ENCODE measurements around the gene ANO10. TPM values are rescaled to one million over a fixed set of nuclear protein-coding genes. Genes with fewer than 3 reads are reported as not detected.

Gene ANO10
- total RNA-seq, 2 donors from 2014 or later, result 83.8 to 112 TPM

DNA sequence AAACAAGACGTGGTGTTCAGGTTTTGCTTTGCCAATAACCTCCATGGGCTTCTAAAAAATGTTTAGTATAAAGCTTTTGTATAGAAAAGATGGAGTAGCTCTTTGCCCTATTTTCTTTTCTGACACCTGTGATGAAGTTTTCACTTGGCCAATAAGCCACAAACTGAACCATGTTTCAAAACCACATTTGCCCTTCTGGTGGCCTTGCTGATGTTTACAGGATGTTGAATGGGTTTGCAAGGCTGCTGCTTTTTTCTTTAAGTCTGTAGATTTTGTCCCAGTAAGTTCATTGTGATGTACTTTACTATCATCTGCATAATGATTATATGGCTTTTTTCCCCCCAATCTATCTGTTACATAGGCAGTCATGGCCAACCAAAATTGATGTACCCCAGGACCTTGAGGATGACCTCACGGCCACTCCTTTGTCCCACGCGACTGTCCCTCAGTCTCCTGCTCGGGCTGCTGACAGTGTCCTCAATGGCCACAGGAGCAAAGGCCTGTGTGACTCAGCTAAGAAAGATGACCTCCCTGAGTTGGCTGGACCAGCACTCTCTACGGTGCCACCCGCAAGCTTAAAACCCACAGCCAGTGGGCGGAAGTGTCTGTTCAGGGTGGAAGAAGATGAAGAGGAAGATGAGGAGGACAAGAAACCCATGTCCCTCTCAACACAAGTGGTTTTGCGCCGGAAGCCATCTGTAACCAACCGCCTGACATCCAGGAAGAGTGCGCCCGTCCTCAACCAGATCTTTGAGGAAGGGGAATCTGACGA is 274.6 kb downstream of the ANO10 start:
- H3K9me3 Mint-ChIP-seq, result no peaks in the 10 kb centered on the region
- no peak for DNase-seq

DNA sequence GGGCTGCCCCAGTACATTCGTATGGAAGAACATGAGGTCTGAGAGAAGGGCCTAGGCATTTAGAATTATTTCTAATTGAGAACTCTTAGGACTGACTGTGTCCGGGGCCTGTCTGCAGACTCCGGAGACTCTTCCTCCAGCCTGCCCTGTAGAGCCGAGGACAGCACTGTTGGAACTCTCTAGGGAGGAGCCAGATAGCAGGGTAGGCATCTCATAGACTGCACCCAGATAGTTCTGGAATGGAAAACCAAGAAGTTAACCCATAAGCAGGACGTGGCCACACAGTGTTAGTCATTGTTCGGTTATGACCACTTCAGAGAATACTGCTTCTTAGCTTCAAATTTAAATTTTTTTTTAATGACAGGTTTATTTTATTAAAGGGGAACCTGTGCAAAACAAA is 275.9 kb downstream of the ANO10 start:
- H3K4me1 ChIP-seq (ENCODE audit: control insufficient read depth, insufficient read depth, low read length), result no peaks in the 10 kb centered on the region
- Mint-ChIP-seq H3K9me3 (no peaks in the 10 kb centered on the region), H3K27me3 (ENCODE audit: insufficient read depth) (no peaks in the 10 kb centered on the region), H3K36me3 (ENCODE audit: low read depth) (peaks cover 62% of the 10 kb centered on the region), H3K27ac (no peak overlapping the region), H3K4me1 (no peaks in the 10 kb centered on the region), H3K4me3 (no peak overlapping the region)
- H3K27me3 ChIP-seq (ENCODE audit: control insufficient read depth, insufficient read depth, low read length, poor library complexity, severe bottlenecking), result no peaks in the 10 kb centered on the region
- no peaks in the 10 kb centered on the region for H3K9me3 ChIP-seq (ENCODE audit: control insufficient read depth, low read length)
- H3K36me3 ChIP-seq (ENCODE audit: control insufficient read depth, insufficient read depth, low read length), result peaks cover 69% of the 10 kb centered on the region
- H3K27ac ChIP-seq (ENCODE audit: low read depth, low read length), result no peak overlapping the region
- WGBS, 2 experiments (ENCODE audit: insufficient coverage in 1 of 2, insufficient read length in 1 of 2), result 90 to 92% methylated on average over 4 to 6 of the region's 6 CpGs
- TF ChIP-seq, protein P1, sequence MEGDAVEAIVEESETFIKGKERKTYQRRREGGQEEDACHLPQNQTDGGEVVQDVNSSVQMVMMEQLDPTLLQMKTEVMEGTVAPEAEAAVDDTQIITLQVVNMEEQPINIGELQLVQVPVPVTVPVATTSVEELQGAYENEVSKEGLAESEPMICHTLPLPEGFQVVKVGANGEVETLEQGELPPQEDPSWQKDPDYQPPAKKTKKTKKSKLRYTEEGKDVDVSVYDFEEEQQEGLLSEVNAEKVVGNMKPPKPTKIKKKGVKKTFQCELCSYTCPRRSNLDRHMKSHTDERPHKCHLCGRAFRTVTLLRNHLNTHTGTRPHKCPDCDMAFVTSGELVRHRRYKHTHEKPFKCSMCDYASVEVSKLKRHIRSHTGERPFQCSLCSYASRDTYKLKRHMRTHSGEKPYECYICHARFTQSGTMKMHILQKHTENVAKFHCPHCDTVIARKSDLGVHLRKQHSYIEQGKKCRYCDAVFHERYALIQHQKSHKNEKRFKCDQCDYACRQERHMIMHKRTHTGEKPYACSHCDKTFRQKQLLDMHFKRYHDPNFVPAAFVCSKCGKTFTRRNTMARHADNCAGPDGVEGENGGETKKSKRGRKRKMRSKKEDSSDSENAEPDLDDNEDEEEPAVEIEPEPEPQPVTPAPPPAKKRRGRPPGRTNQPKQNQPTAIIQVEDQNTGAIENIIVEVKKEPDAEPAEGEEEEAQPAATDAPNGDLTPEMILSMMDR (conservative IDR thresholded peaks at IDR 0.05), result no peak
- no peak overlapping the region for H3K4me3 ChIP-seq (ENCODE audit: low read length)
- no peak overlapping the region for H3K9ac ChIP-seq (ENCODE audit: extremely low read depth, low read length, poor library complexity, severe bottlenecking)
- no peak for DNase-seq

More for the DNA sequence above, 274.6 kb downstream of the ANO10 start:
- TF ChIP-seq, protein P1 (conservative IDR thresholded peaks at IDR 0.05), result no peak
- Mint-ChIP-seq H3K27ac (no peak overlapping the region), H3K4me1 (no peaks in the 10 kb centered on the region), H3K27me3 (ENCODE audit: insufficient read depth) (no peaks in the 10 kb centered on the region), H3K36me3 (ENCODE audit: low read depth) (peaks cover 60% of the 10 kb centered on the region), H3K4me3 (no peak overlapping the region)
- Histone ChIP-seq H3K9me3 (ENCODE audit: control insufficient read depth, low read length) (no peaks in the 10 kb centered on the region), H3K9ac (ENCODE audit: extremely low read depth, low read length, poor library complexity, severe bottlenecking) (no peak overlapping the region), H3K27ac (ENCODE audit: low read depth, low read length) (no peak overlapping the region), H3K27me3 (ENCODE audit: control insufficient read depth, insufficient read depth, low read length, poor library complexity, severe bottlenecking) (no peaks in the 10 kb centered on the region), H3K36me3 (ENCODE audit: control insufficient read depth, insufficient read depth, low read length) (peaks cover 61% of the 10 kb centered on the region), H3K4me3 (ENCODE audit: low read length) (no peak overlapping the region), H3K4me1 (ENCODE audit: control insufficient read depth, insufficient read depth, low read length) (no peaks in the 10 kb centered on the region)
- 95 to 99% methylated on average over 12 to 14 of the region's 14 CpGs for WGBS, 2 experiments (ENCODE audit: insufficient coverage in 1 of 2, insufficient read length in 1 of 2)

DNA sequence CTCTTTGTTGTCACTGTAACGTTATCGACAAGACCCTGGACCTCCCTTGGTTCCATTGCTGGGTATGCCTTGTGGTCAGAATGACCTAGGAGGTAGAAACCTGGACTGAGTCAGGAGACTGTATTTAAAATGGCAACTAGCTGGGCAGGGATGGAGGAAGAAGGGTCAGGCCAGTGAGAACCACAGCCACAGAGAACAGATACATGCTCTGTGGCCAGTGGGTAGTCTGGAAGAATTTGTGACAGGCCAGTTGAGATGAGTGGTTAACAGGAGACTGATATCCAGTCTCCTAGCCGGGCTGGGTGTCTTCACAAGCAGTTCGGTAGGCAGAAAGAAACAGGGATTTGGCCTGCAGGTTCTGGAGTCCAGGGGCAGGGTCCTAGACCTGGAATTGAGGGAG is 276.6 kb downstream of the ANO10 start:
- H3K27ac Mint-ChIP-seq, result no peak overlapping the region
- no peaks in the 10 kb centered on the region for H3K4me1 ChIP-seq (ENCODE audit: control insufficient read depth, insufficient read depth, low read length)
- DNase-seq, result no peak
- H3K9ac ChIP-seq (ENCODE audit: extremely low read depth, low read length, poor library complexity, severe bottlenecking), result no peak overlapping the region
- H3K36me3 Mint-ChIP-seq (ENCODE audit: low read depth), result peaks cover 68% of the 10 kb centered on the region
- peaks cover 75% of the 10 kb centered on the region for H3K36me3 ChIP-seq (ENCODE audit: control insufficient read depth, insufficient read depth, low read length)
- no peaks in the 10 kb centered on the region for H3K9me3 ChIP-seq (ENCODE audit: control insufficient read depth, low read length)
- no peaks in the 10 kb centered on the region for H3K27me3 Mint-ChIP-seq (ENCODE audit: insufficient read depth)
- TF ChIP-seq, protein P1 (conservative IDR thresholded peaks at IDR 0.05), result no peak
- H3K27me3 ChIP-seq (ENCODE audit: control insufficient read depth, insufficient read depth, low read length, poor library complexity, severe bottlenecking), result no peaks in the 10 kb centered on the region
- 96 to 100% methylated on average over 4 of the region's 4 CpGs for WGBS, 2 experiments (ENCODE audit: insufficient coverage in 1 of 2, insufficient read length in 1 of 2)
- no peak overlapping the region for H3K27ac ChIP-seq (ENCODE audit: low read depth, low read length)
- no peak overlapping the region for H3K4me3 Mint-ChIP-seq
- H3K4me1 Mint-ChIP-seq, result no peaks in the 10 kb centered on the region
- no peak overlapping the region for H3K4me3 ChIP-seq (ENCODE audit: low read length)
- no peaks in the 10 kb centered on the region for H3K9me3 Mint-ChIP-seq
